GOT3 (cell line): ENCODE results near the gene TAF4.
"Not testable (repeated sequence)": the region's sequence is repeated elsewhere in the genome, so short reads cannot be mapped to it uniquely, and the experiment has no call there.

Source experiments
- DNase-seq: peaks from one replicate; lab custom pipeline; 2025; ENCODE audit warnings: mixed read lengths; lab: John Stamatoyannopoulos, UW

TAF4 gene

GRCh38 chr20:62055862-62056115, 9.9 kb downstream of the TAF4 start:
- DNase-seq, result not testable (repeated sequence)

GRCh38 chr20:62055106-62055861, 10.4 kb downstream of the TAF4 start:
- DNase-seq, result no peak

- no peak for DNase-seq
These were observed 11.2 kb downstream of the TAF4 start for GRCh38 chr20:62054451-62054953.

- no peak for DNase-seq
These were observed 12.1 kb downstream of the TAF4 start for GRCh38 chr20:62053465-62054196.

GRCh38 chr20:62052842-62053464, 12.7 kb downstream of the TAF4 start:
- no peak for DNase-seq

- no peak for DNase-seq
These were observed 13.3 kb downstream of the TAF4 start for GRCh38 chr20:62052336-62052841.

- no peak for DNase-seq
These were observed 14.0 kb downstream of the TAF4 start for GRCh38 chr20:62051546-62052255.

GRCh38 chr20:62051144-62051543, 14.5 kb downstream of the TAF4 start:
- DNase-seq, result no peak

GRCh38 chr20:62050166-62051120, 15.2 kb downstream of the TAF4 start:
- DNase-seq, result no peak

- no peak for DNase-seq
These were observed 16.1 kb downstream of the TAF4 start for GRCh38 chr20:62049342-62050165.

- no peak for DNase-seq
These were observed 16.8 kb downstream of the TAF4 start for GRCh38 chr20:62048821-62049291.

- no peak for DNase-seq
These were observed 17.3 kb downstream of the TAF4 start for GRCh38 chr20:62048346-62048761.

GRCh38 chr20:62047666-62048345, 17.9 kb downstream of the TAF4 start:
- no peak for DNase-seq

- no peak for DNase-seq
These were observed 19.2 kb downstream of the TAF4 start for GRCh38 chr20:62046431-62046830.

GRCh38 chr20:62045529-62046285, 20.0 kb downstream of the TAF4 start:
- DNase-seq, result no peak

GRCh38 chr20:62045118-62045517, 20.6 kb downstream of the TAF4 start:
- DNase-seq, result no peak

- no peak for DNase-seq
These were observed 21.1 kb downstream of the TAF4 start for GRCh38 chr20:62044631-62045030.

GRCh38 chr20:62043131-62043914, 22.4 kb downstream of the TAF4 start:
- DNase-seq, result no peak
